Sigmoid colon (tissue), 4 donors: Measurements from ENCODE around the gene FCHO1.

Experiments used
- POLR2AphosphoS5 ChIP-seq, 4 donors: sonication (generic); formaldehyde crosslinking; IDR thresholded peaks; one replicate each; pipeline ENCODE4 v1.6.1; 2017; ENCODE audit warnings: antibody characterized with exemption in 4 of 4
- TF ChIP-seq, protein P1 (sequence below), 4 experiments: fragments of 450-650 bp in 3 of 4; fragments of 200-600 bp in 1 of 4; IDR thresholded peaks; one replicate each; pipeline ENCODE4 v1.5.1; 2016 to 2019; ENCODE audit warnings: antibody characterized with exemption in 4 of 4, mild to moderate bottlenecking in 3 of 4, moderate library complexity in 2 of 4

- TF ChIP-seq, protein P1, sequence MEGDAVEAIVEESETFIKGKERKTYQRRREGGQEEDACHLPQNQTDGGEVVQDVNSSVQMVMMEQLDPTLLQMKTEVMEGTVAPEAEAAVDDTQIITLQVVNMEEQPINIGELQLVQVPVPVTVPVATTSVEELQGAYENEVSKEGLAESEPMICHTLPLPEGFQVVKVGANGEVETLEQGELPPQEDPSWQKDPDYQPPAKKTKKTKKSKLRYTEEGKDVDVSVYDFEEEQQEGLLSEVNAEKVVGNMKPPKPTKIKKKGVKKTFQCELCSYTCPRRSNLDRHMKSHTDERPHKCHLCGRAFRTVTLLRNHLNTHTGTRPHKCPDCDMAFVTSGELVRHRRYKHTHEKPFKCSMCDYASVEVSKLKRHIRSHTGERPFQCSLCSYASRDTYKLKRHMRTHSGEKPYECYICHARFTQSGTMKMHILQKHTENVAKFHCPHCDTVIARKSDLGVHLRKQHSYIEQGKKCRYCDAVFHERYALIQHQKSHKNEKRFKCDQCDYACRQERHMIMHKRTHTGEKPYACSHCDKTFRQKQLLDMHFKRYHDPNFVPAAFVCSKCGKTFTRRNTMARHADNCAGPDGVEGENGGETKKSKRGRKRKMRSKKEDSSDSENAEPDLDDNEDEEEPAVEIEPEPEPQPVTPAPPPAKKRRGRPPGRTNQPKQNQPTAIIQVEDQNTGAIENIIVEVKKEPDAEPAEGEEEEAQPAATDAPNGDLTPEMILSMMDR (IDR thresholded peaks at IDR 0.05) = no peak
- TF ChIP-seq POLR2AphosphoS5 (IDR thresholded peaks at IDR 0.05) = peak; percentile 69 to 91 (median 81)
These were observed 32.1 kb upstream of the FCHO1 start, which contains the start of gene MAP1S for GRCh38 chr19:17718947-17719711.
